HepG2 (cell line): ENCODE measurements around the gene ERVH48-1. TPM values are rescaled to one million over a fixed set of nuclear protein-coding genes. Genes with fewer than 3 reads are reported as not detected.
A peak's percentile ranks its signal among the peaks of the same experiment; 100 is the strongest.

Experiments used
- GABPB1 ChIP-seq: IDR thresholded peaks from 2 replicates; pipeline ENCODE4 v1.6.1; 2016; ENCODE audit warnings: mild to moderate bottlenecking, missing genetic modification reagents, moderate library complexity, missing compliant biosample characterization
- GLI4 ChIP-seq: sonication (generic); formaldehyde crosslinking; IDR thresholded peaks from 2 replicates; pipeline ENCODE4 v1.5.1; 2020; ENCODE audit warnings: missing genetic modification reagents, mild to moderate bottlenecking, moderate library complexity, borderline replicate concordance
- HDAC1 ChIP-seq: sonication (generic); formaldehyde crosslinking; IDR thresholded peaks from 2 replicates; pipeline ENCODE4 v1.5.1; 2020; ENCODE audit warnings: mild to moderate bottlenecking, missing genetic modification reagents
- HNRNPLL ChIP-seq: fragments of 200-400 bp; formaldehyde crosslinking; IDR thresholded peaks from 2 replicates; pipeline ENCODE4 v1.6.1; 2017; ENCODE audit warnings: mild to moderate bottlenecking, low read depth, low read length; ENCODE audit not compliant: poor library complexity, severe bottlenecking
- NFKB2 ChIP-seq: sonication (generic); formaldehyde crosslinking; IDR thresholded peaks from 2 replicates; pipeline ENCODE4 v1.4.0; 2020; ENCODE audit warnings: missing genetic modification reagents, borderline replicate concordance
- TAF15 ChIP-seq: fragments of 200-400 bp; formaldehyde crosslinking; IDR thresholded peaks from one replicate; pipeline ENCODE4 v1.6.1; 2018; ENCODE audit warnings: mild to moderate bottlenecking, low read depth, low read length; ENCODE audit not compliant: poor library complexity, severe bottlenecking
- TGIF2 ChIP-seq: IDR thresholded peaks from 2 replicates; pipeline ENCODE4 v1.6.1; 2016; ENCODE audit warnings: control low read depth, missing compliant biosample characterization
- ZNF580 ChIP-seq: IDR thresholded peaks from 2 replicates; pipeline ENCODE4 v1.6.1; 2016; ENCODE audit warnings: low read depth, borderline replicate concordance
- ZNF660 ChIP-seq: sonication (generic); formaldehyde crosslinking; IDR thresholded peaks from 2 replicates; pipeline ENCODE4 v1.5.1; 2020; ENCODE audit warnings: mild to moderate bottlenecking, low read depth, missing genetic modification reagents, borderline replicate concordance
- ZNF678 ChIP-seq: sonication (generic); formaldehyde crosslinking; IDR thresholded peaks from 2 replicates; pipeline ENCODE4 v1.4.0; 2020; ENCODE audit warnings: mild to moderate bottlenecking, missing genetic modification reagents
- ZSCAN30 ChIP-seq: sonication (generic); formaldehyde crosslinking; IDR thresholded peaks from 2 replicates; pipeline ENCODE4 v1.5.0; 2020; ENCODE audit warnings: mild to moderate bottlenecking, missing genetic modification reagents
- polyA plus RNA-seq, 8 experiments: library from polyadenylated mRNA; depleted of rRNA in 3 of 8; stranded (reverse) in 7 of 8; unstranded in 1 of 8; fragments of >200 nt; fragmentation: Illumina TruSeq in 4 of 8; extraction: Trizol in 4 of 8; gene quantifications; 2 replicates each; pipeline versions ENCODE4 v1.2.1 to v1.2.3, GENCODE V29; 2011 to 2016; ENCODE audit warnings: low read depth in 4 of 8, missing spikeins in 1 of 8, mixed read lengths in 1 of 8; ENCODE audit not compliant: insufficient read depth in 1 of 8
- total RNA-seq, 5 experiments: library from RNA; depleted of rRNA; stranded (reverse); fragments of >200 nt; fragmentation: Illumina TruSeq; extraction: Trizol; gene quantifications; 2 replicates each; pipeline ENCODE4 v1.2.3, GENCODE V29; 2016; ENCODE audit warnings: low read depth in 1 of 5
- TF ChIP-seq, protein P1 (sequence below): sonication (generic); formaldehyde crosslinking; IDR thresholded peaks from one replicate; pipeline ENCODE4 v1.5.1; 2020; ENCODE audit warnings: mild to moderate bottlenecking, missing genetic modification reagents; ENCODE audit errors: not compliant biosample characterization
- TF ChIP-seq, protein P2 (sequence below): sonication (generic); formaldehyde crosslinking; IDR thresholded peaks from 2 replicates; pipeline ENCODE4 v1.5.1; 2020; ENCODE audit warnings: mild to moderate bottlenecking, missing genetic modification reagents, borderline replicate concordance
- TF ChIP-seq, protein P3 (sequence below): IDR thresholded peaks from 2 replicates; pipeline ENCODE4 v1.6.1; 2016; ENCODE audit warnings: missing biosample characterization, missing genetic modification reagents, low read depth
- TF ChIP-seq, protein P4 (sequence below): sonication (generic); formaldehyde crosslinking; conservative IDR thresholded peaks from 2 replicates; pipeline ENCODE4 v1.4.0; 2020; ENCODE audit warnings: missing genetic modification reagents

Gene ERVH48-1
- total and polyA plus RNA-seq, 2 of the 13 experiments (the other 11 are each of a cell fraction or from before 2014, with no cell fraction given): 1.8 TPM; not detected in 1

- TF ChIP-seq, protein P1, sequence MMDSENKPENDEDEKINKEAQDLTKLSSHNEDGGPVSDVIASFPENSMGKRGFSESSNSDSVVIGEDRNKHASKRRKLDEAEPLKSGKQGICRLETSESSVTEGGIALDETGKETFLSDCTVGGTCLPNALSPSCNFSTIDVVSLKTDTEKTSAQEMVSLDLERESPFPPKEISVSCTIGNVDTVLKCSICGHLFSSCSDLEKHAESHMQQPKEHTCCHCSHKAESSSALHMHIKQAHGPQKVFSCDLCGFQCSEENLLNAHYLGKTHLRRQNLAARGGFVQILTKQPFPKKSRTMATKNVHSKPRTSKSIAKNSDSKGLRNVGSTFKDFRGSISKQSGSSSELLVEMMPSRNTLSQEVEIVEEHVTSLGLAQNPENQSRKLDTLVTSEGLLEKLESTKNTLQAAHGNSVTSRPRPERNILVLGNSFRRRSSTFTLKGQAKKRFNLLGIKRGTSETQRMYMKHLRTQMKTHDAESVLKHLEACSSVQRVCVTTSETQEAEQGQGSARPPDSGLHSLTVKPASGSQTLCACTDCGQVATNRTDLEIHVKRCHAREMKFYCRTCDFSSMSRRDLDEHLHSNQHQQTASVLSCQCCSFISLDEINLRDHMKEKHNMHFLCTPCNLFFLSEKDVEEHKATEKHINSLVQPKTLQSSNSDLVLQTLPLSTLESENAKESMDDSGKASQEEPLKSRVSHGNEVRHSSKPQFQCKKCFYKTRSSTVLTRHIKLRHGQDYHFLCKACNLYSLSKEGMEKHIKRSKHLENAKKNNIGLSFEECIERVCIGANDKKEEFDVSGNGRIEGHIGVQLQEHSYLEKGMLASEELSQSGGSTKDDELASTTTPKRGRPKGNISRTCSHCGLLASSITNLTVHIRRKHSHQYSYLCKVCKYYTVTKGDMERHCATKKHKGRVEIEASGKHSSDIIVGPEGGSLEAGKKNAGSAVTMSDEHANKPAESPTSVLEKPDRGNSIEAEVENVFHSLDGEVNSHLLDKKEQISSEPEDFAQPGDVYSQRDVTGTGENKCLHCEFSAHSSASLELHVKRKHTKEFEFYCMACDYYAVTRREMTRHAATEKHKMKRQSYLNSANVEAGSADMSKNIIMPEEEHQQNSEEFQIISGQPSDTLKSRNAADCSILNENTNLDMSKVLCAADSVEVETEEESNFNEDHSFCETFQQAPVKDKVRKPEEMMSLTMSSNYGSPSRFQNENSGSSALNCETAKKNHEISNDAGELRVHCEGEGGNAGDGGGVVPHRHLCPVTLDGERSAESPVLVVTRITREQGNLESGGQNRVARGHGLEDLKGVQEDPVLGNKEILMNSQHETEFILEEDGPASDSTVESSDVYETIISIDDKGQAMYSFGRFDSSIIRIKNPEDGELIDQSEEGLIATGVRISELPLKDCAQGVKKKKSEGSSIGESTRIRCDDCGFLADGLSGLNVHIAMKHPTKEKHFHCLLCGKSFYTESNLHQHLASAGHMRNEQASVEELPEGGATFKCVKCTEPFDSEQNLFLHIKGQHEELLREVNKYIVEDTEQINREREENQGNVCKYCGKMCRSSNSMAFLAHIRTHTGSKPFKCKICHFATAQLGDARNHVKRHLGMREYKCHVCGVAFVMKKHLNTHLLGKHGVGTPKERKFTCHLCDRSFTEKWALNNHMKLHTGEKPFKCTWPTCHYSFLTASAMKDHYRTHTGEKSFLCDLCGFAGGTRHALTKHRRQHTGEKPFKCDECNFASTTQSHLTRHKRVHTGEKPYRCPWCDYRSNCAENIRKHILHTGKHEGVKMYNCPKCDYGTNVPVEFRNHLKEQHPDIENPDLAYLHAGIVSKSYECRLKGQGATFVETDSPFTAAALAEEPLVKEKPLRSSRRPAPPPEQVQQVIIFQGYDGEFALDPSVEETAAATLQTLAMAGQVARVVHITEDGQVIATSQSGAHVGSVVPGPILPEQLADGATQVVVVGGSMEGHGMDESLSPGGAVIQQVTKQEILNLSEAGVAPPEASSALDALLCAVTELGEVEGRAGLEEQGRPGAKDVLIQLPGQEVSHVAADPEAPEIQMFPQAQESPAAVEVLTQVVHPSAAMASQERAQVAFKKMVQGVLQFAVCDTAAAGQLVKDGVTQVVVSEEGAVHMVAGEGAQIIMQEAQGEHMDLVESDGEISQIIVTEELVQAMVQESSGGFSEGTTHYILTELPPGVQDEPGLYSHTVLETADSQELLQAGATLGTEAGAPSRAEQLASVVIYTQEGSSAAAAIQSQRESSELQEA: peak; percentile 85
- TF ChIP-seq ZNF580 (CRISPR knock-in tag): no peak
- peak; percentile 77; the same call in 1 of the 2 replicates for TF ChIP-seq GLI4
- peak; percentile 38 for TF ChIP-seq TAF15
- peak; percentile 61 for TF ChIP-seq ZSCAN30 (CRISPR knock-in tag)
- TF ChIP-seq ZNF678 (CRISPR knock-in tag): no peak
- TF ChIP-seq GABPB1 (CRISPR knock-in tag): peak; percentile 93
- TF ChIP-seq TGIF2 (CRISPR knock-in tag): peak; percentile 75
- TF ChIP-seq ZNF660 (CRISPR knock-in tag): no peak; the same call in 1 of the 2 replicates
- peak; percentile 99 for TF ChIP-seq HDAC1 (CRISPR knock-in tag)
- TF ChIP-seq, protein P2, sequence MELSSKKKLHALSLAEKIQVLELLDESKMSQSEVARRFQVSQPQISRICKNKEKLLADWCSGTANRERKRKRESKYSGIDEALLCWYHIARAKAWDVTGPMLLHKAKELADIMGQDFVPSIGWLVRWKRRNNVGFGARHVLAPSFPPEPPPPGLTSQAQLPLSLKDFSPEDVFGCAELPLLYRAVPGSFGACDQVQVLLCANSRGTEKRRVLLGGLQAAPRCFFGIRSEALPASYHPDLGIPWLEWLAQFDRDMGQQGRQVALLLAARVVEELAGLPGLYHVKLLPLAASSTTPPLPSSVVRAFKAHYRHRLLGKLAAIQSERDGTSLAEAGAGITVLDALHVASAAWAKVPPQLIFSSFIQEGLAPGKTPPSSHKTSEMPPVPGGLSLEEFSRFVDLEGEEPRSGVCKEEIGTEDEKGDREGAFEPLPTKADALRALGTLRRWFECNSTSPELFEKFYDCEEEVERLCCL (CRISPR knock-in tag): no peak; the same call in 1 of the 2 replicates
- TF ChIP-seq, protein P3, sequence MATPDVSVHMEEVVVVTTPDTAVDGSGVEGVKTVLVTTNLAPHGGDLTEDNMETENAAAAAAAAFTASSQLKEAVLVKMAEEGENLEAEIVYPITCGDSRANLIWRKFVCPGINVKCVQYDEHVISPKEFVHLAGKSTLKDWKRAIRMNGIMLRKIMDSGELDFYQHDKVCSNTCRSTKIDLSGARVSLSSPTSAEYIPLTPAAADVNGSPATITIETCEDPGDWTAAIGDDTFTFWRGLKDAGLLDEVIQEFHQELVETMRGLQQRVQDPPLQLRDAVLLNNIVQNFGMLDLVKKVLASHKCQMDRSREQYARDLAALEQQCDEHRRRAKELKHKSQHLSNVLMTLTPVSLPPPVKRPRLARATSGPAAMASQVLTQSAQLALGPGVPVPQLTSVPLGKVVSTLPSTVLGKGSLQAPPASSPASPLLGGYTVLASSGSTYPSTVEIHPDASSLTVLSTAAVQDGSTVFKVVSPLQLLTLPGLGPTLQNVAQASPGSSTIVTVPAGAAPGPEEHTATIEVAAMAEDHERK (CRISPR knock-in tag): peak; percentile 91
- TF ChIP-seq HNRNPLL: peak; percentile 72
- peak; percentile 50; the same call in 1 of the 2 replicates for TF ChIP-seq NFKB2
- TF ChIP-seq, protein P4, sequence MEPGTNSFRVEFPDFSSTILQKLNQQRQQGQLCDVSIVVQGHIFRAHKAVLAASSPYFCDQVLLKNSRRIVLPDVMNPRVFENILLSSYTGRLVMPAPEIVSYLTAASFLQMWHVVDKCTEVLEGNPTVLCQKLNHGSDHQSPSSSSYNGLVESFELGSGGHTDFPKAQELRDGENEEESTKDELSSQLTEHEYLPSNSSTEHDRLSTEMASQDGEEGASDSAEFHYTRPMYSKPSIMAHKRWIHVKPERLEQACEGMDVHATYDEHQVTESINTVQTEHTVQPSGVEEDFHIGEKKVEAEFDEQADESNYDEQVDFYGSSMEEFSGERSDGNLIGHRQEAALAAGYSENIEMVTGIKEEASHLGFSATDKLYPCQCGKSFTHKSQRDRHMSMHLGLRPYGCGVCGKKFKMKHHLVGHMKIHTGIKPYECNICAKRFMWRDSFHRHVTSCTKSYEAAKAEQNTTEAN (CRISPR knock-in tag): 0 out of 2 replicates have a peak, but pooled peaks have one; percentile 37
Measured at GRCh38 chr21:42878993-42879787, 46.2 kb downstream of the ERVH48-1 start, which contains the start of gene WDR4 (continued).
